Keratinocyte (primary cell): ENCODE results near the gene MARCHF3. TPM values are rescaled to one million over a fixed set of nuclear protein-coding genes. Genes with fewer than 3 reads are reported as not detected.

ENCODE experiments used
- DNase-seq: peaks from one replicate; pipeline ENCODE4 v3.0.0-alpha.2; 2011; ENCODE audit warnings: low read depth, missing footprints, low spot score
- FAIRE-seq: peaks from 2 replicates; lab custom pipeline; 2011; peaks lifted over from hg19 to GRCh38; lab: Jason Lieb, UNC
- H2AFZ ChIP-seq: 2 replicates; pipeline ENCODE4 v1.6.0; 2012; ENCODE audit warnings: low read length, control low read depth, inconsistent platforms; ENCODE audit not compliant: control insufficient read depth
- H3K27ac ChIP-seq: 2 replicates; pipeline ENCODE4 v1.5.1; 2011; ENCODE audit warnings: low read length; ENCODE audit not compliant: control insufficient read depth, insufficient read depth
- H3K27me3 ChIP-seq: 3 replicates; pipeline ENCODE4 v1.6.0; 2011; ENCODE audit warnings: low read length; ENCODE audit not compliant: control insufficient read depth, insufficient read depth; ENCODE audit errors: extremely low read depth
- H3K36me3 ChIP-seq, 2 experiments: 2 replicates in 1 of 2; 3 replicates in 1 of 2; pipeline ENCODE4 v1.5.1; 2011; ENCODE audit warnings: low read length in 2 of 2, mild to moderate bottlenecking in 1 of 2; ENCODE audit not compliant: control insufficient read depth in 2 of 2, insufficient read depth in 2 of 2; ENCODE audit errors: extremely low read depth in 1 of 2
- H3K4me1 ChIP-seq: 3 replicates; pipeline ENCODE4 v1.5.1; 2011; ENCODE audit warnings: low read length; ENCODE audit not compliant: control insufficient read depth, insufficient read depth; ENCODE audit errors: extremely low read depth
- H3K4me2 ChIP-seq: 3 replicates; pipeline ENCODE4 v1.6.0; 2011; ENCODE audit warnings: low read depth, low read length; ENCODE audit not compliant: control insufficient read depth, insufficient read depth; ENCODE audit errors: extremely low read depth
- H3K4me3 ChIP-seq, 3 experiments: fragments of 200-600 bp in 1 of 3; sonication (generic) in 1 of 3; 2 replicates in 2 of 3; 3 replicates in 1 of 3; pipeline ENCODE4 v1.5.1; 2011 to 2016; ENCODE audit warnings: low read length in 3 of 3, mild to moderate bottlenecking in 3 of 3, control low read depth in 2 of 3, inconsistent platforms in 1 of 3, low read depth in 1 of 3, mixed read lengths in 1 of 3, mixed run types in 1 of 3, moderate library complexity in 1 of 3; ENCODE audit not compliant: control insufficient read depth in 2 of 3, insufficient read depth in 2 of 3; ENCODE audit errors: extremely low read depth in 1 of 3
- H3K79me2 ChIP-seq: 2 replicates; pipeline ENCODE4 v1.6.0; 2012; ENCODE audit warnings: low read length; ENCODE audit not compliant: control insufficient read depth, insufficient read depth
- H3K9ac ChIP-seq: 3 replicates; pipeline ENCODE4 v1.6.0; 2011; ENCODE audit warnings: low read length; ENCODE audit not compliant: control insufficient read depth, insufficient read depth; ENCODE audit errors: extremely low read depth
- H3K9me1 ChIP-seq: 3 replicates; pipeline ENCODE4 v1.6.0; 2011; ENCODE audit warnings: low read length; ENCODE audit not compliant: control insufficient read depth, insufficient read depth; ENCODE audit errors: extremely low read depth
- H3K9me3 ChIP-seq: 2 replicates; pipeline ENCODE4 v1.5.1; 2012; ENCODE audit warnings: low read depth, low read length; ENCODE audit not compliant: control insufficient read depth
- H4K20me1 ChIP-seq: 3 replicates; pipeline ENCODE4 v1.6.0; 2011; ENCODE audit warnings: low read length; ENCODE audit not compliant: control insufficient read depth, insufficient read depth; ENCODE audit errors: extremely low read depth
- CTCF ChIP-seq, 3 experiments: IDR thresholded peaks in 1 of 3; conservative IDR thresholded peaks in 1 of 3; optimal IDR thresholded peaks in 1 of 3; 2 replicates in 2 of 3; 3 replicates in 1 of 3; pipeline versions ENCODE3 to v1.5.1; 2011; ENCODE audit warnings: low read length in 3 of 3, mild to moderate bottlenecking in 3 of 3, moderate library complexity in 2 of 3, control low read depth in 1 of 3, inconsistent platforms in 1 of 3; ENCODE audit not compliant: insufficient read depth in 2 of 3; ENCODE audit errors: extremely low read depth in 1 of 3
- EZH2 ChIP-seq: IDR thresholded peaks from one replicate; pipeline ENCODE4 v1.6.1; 2012; ENCODE audit warnings: inconsistent platforms, mild to moderate bottlenecking, low read length, moderate library complexity
- dilution Hi-C: fragments of 300-500 bp; cut with MboI; formaldehyde crosslinking; loops from one replicate; pipeline ENCODE4 v1.7.0; 2020; ENCODE audit warnings: low sequenced_read_pairs; ENCODE audit not compliant: extremely low pct_ligation_motif_present
- polyA plus RNA-seq, 5 experiments: library from polyadenylated mRNA; depleted of rRNA in 3 of 5; stranded (reverse) in 3 of 5; stranded (forward) in 1 of 5; unstranded in 1 of 5; fragments of >200 nt; gene quantifications; 1 replicate in 1 of 5; 2 replicates in 3 of 5; 3 replicates in 1 of 5; pipeline versions ENCODE4 v1.2.1 to v1.2.3, GENCODE V29; 2011 to 2012; ENCODE audit warnings: missing spikeins in 2 of 5, low read depth in 1 of 5, low replicate concordance in 1 of 5

MARCHF3 gene
- polyA plus RNA-seq, 1 donor (not counting 4 experiments of a cell fraction or from before 2014, with no cell fraction given) = 0.45 TPM

GRCh38 chr5:126878634-126879033 is 151.7 kb downstream of the MARCHF3 start:
- Histone ChIP-seq H3K79me2 (no peaks in the 10 kb centered on the region), H3K4me2 (no peak overlapping the region), H3K9me3 (no peaks in the 10 kb centered on the region), H3K4me1 (no peaks in the 10 kb centered on the region), H3K9me1 (no peaks in the 10 kb centered on the region), H3K36me3 (no peaks in the 10 kb centered on the region), H3K27me3 (no peaks in the 10 kb centered on the region), H3K27ac (no peak overlapping the region), H3K4me3 (no peak overlapping the region), H3K9ac (no peak overlapping the region), H4K20me1 (no peaks in the 10 kb centered on the region), H2AFZ (no peak overlapping the region)
- no peak for TF ChIP-seq CTCF (optimal IDR thresholded peaks at IDR 0.05 in 1 of 3, IDR thresholded peaks at IDR 0.05 in 1 of 3, conservative IDR thresholded peaks at IDR 0.05 in 1 of 3; ENCODE audit: extremely low read depth in 1 of 3, insufficient read depth in 2 of 3, low read length in 3 of 3)
- no peak for DNase-seq
- dilution Hi-C loops = no loop called here
- FAIRE-seq = no peak

- Histone ChIP-seq H3K9me3 (no peaks in the 10 kb centered on the region), H3K4me1 (no peaks in the 10 kb centered on the region), H4K20me1 (no peaks in the 10 kb centered on the region), H3K4me2 (no peak overlapping the region), H3K9ac (no peak overlapping the region), H3K36me3 (no peaks in the 10 kb centered on the region), H3K4me3 (no peak overlapping the region), H3K9me1 (no peaks in the 10 kb centered on the region), H3K27ac (no peak overlapping the region), H3K27me3 (no peaks in the 10 kb centered on the region), H2AFZ (no peak overlapping the region), H3K79me2 (no peaks in the 10 kb centered on the region)
- TF ChIP-seq CTCF (optimal IDR thresholded peaks at IDR 0.05 in 1 of 3, IDR thresholded peaks at IDR 0.05 in 1 of 3, conservative IDR thresholded peaks at IDR 0.05 in 1 of 3; ENCODE audit: extremely low read depth in 1 of 3, insufficient read depth in 2 of 3, low read length in 3 of 3) = no peak
- TF ChIP-seq EZH2 = no peak
- dilution Hi-C loops = no loop called here
- no peak for DNase-seq
- FAIRE-seq = no peak
Measured at GRCh38 chr5:126878085-126878484, 152.3 kb downstream of the MARCHF3 start.
